Measurements from ENCODE around the gene POU5F2. TPM values are rescaled to one million over a fixed set of nuclear protein-coding genes. Genes with fewer than 3 reads are reported as not detected.

The POU5F2 gene
- total and polyA plus RNA-seq, 2 of the 4 experiments (the other 2 are of a cell fraction): 0.02 to 1.1 TPM

DNA sequence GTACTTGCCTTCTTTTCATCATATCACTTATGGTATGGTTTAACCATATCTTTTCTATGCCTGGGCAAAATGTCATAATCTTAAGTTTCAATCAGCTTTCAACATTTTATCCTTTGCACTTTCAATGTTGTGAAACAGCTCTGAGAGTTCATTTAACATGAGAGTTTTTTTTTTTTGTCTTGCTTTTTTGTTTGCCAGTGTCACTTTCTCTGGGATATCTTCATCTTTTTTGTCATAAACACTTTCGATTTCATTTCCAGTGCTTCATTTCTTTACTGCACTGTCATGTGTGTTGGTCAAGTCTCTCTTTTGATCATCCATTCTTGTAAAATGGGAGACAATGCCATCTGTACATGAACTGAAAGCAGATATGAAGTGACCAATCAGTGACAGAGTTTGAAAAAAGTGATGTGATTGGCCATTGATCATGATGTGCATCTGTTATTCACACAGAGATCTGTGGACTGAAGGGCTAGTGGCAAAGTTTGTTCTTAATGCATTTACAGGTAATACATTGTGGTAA is 7.5 kb upstream of the POU5F2 start:
- Histone ChIP-seq H3K4me2 (ENCODE audit: low read depth, low read length) (no peak overlapping the region), H4K91ac (ENCODE audit: insufficient read depth, low read depth, low read length) (no peak overlapping the region), H3K9me3 (ENCODE audit: control insufficient read depth, insufficient read depth, low read length) (no peaks in the 10 kb centered on the region), H3K4me3 (ENCODE audit: insufficient read depth, low read depth, low read length) (no peak overlapping the region), H2BK120ac (ENCODE audit: low read depth, low read length) (no peak overlapping the region), H4K8ac (ENCODE audit: low read depth in 2 of 2, low read length in 2 of 2) (no peak overlapping the region), H4K5ac (ENCODE audit: low read depth, low read length) (no peak overlapping the region), H3K79me1 (ENCODE audit: low read depth in 1 of 2, low read length in 2 of 2) (no peaks in the 10 kb centered on the region; a peak in 1 of 4 replicates), H2BK5ac (ENCODE audit: low read depth, low read length, poor library complexity, severe bottlenecking) (no peak overlapping the region), H3K4ac (ENCODE audit: low read depth, low read length) (no peak overlapping the region), H2AK9ac (replicated peaks; ENCODE audit: low read depth, low read length, poor library complexity) (no peak overlapping the region), H3K56ac (ENCODE audit: extremely low read depth, insufficient read depth, low read length) (no peak overlapping the region), H3K23ac (ENCODE audit: low read depth, low read length) (no peak overlapping the region), H4K20me1 (ENCODE audit: insufficient read depth, low read length) (no peaks in the 10 kb centered on the region), H2AK5ac (ENCODE audit: low read depth, low read length) (no peak overlapping the region), H3K9ac (ENCODE audit: low read depth, low read length) (no peak overlapping the region), H3K36me3 (ENCODE audit: control insufficient read depth, insufficient read depth, low read length) (no peaks in the 10 kb centered on the region), H3K14ac (replicated peaks; ENCODE audit: low read depth, low read length) (no peak overlapping the region), H3K18ac (ENCODE audit: low read depth, low read length) (no peak overlapping the region), H3K27ac (ENCODE audit: insufficient read depth, low read length) (no peak overlapping the region), H2BK15ac (ENCODE audit: low read depth, low read length) (no peak overlapping the region), H3K9me1 (ENCODE audit: insufficient read depth, low read length) (no peaks in the 10 kb centered on the region; the same call in 1 of the 2 replicates), H3K4me1 (ENCODE audit: control insufficient read depth, insufficient read depth, low read length) (no peaks in the 10 kb centered on the region), H3K27me3 (ENCODE audit: control insufficient read depth, insufficient read depth, low read length) (no peaks in the 10 kb centered on the region), H2AFZ (replicated peaks; ENCODE audit: low read length, poor library complexity) (no peak overlapping the region), H2BK20ac (ENCODE audit: low read depth, low read length) (no peak overlapping the region)
- no TSS peak for BruUV-seq (replicated peaks)
- no CpG with 5 or more reads among the region's 1 CpG for WGBS, 2 experiments (ENCODE audit: extremely low coverage in 2 of 2, insufficient read length in 1 of 2)
- CTCF ChIA-PET: interaction anchor here (0.6 to 0.7 kb wide), 3 partner anchors 9 to 408 kb away, joined by 3 to 4 read pairs (median 3); no protein-coding TSS in a partner anchor
- dilution Hi-C loops (cut with HindIII; ENCODE audit: low sequenced_read_pairs, unreplicated experiment): no loop called here
- TF ChIP-seq NFE2L2 (IDR thresholded peaks at IDR 0.05; ENCODE audit: low read depth, low read length) (no peak), MAFK (IDR thresholded peaks at IDR 0.05; ENCODE audit: low read depth, low read length) (no peak), CHD1 (IDR thresholded peaks at IDR 0.05; ENCODE audit: low read depth, low read length) (no peak), SMC3 (IDR thresholded peaks at IDR 0.05; ENCODE audit: low read depth, low read length) (no peak), BHLHE40 (IDR thresholded peaks at IDR 0.05; ENCODE audit: low read depth, low read length) (no peak), MXI1 (IDR thresholded peaks at IDR 0.05; ENCODE audit: borderline replicate concordance, low read depth, low read length) (no peak), POLR2A (IDR thresholded peaks at IDR 0.05; ENCODE audit: low read depth, low read length) (no peak), RFX5 (IDR thresholded peaks at IDR 0.05; ENCODE audit: low read depth, low read length) (no peak), FOS (IDR thresholded peaks at IDR 0.05; ENCODE audit: low read depth, low read length) (no peak)
- TF ChIP-seq, protein P1, sequence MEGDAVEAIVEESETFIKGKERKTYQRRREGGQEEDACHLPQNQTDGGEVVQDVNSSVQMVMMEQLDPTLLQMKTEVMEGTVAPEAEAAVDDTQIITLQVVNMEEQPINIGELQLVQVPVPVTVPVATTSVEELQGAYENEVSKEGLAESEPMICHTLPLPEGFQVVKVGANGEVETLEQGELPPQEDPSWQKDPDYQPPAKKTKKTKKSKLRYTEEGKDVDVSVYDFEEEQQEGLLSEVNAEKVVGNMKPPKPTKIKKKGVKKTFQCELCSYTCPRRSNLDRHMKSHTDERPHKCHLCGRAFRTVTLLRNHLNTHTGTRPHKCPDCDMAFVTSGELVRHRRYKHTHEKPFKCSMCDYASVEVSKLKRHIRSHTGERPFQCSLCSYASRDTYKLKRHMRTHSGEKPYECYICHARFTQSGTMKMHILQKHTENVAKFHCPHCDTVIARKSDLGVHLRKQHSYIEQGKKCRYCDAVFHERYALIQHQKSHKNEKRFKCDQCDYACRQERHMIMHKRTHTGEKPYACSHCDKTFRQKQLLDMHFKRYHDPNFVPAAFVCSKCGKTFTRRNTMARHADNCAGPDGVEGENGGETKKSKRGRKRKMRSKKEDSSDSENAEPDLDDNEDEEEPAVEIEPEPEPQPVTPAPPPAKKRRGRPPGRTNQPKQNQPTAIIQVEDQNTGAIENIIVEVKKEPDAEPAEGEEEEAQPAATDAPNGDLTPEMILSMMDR (conservative IDR thresholded peaks at IDR 0.05; ENCODE audit: low read depth, low read length): no peak
- TF ChIP-seq, protein P2, sequence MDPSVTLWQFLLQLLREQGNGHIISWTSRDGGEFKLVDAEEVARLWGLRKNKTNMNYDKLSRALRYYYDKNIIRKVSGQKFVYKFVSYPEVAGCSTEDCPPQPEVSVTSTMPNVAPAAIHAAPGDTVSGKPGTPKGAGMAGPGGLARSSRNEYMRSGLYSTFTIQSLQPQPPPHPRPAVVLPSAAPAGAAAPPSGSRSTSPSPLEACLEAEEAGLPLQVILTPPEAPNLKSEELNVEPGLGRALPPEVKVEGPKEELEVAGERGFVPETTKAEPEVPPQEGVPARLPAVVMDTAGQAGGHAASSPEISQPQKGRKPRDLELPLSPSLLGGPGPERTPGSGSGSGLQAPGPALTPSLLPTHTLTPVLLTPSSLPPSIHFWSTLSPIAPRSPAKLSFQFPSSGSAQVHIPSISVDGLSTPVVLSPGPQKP (IDR thresholded peaks at IDR 0.05; ENCODE audit: borderline replicate concordance, low read depth, low read length): no peak
- TF ChIP-seq, protein P3, sequence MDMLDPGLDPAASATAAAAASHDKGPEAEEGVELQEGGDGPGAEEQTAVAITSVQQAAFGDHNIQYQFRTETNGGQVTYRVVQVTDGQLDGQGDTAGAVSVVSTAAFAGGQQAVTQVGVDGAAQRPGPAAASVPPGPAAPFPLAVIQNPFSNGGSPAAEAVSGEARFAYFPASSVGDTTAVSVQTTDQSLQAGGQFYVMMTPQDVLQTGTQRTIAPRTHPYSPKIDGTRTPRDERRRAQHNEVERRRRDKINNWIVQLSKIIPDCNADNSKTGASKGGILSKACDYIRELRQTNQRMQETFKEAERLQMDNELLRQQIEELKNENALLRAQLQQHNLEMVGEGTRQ (IDR thresholded peaks at IDR 0.05; ENCODE audit: low read depth, low read length): no peak
- DNase-seq: no peak
- in situ Hi-C loops (cut with MboI; ENCODE audit: low sequenced_read_pairs): no loop called here
- ATAC-seq (ENCODE audit: low read depth): no peak
- intact Hi-C loops (cut with micrococcal nuclease): no loop called here
- POLR2A ChIA-PET (ENCODE audit: unreplicated experiment): no interaction called here

All from IMR-90 (cell line).